Heart left ventricle (tissue), 16 donors: ENCODE measurements around the gene KLHDC7B. TPM values are rescaled to one million over a fixed set of nuclear protein-coding genes. Genes with fewer than 3 reads are reported as not detected.
A peak's percentile ranks its signal among the peaks of the same experiment; 100 is the strongest.

Experiments
- ATAC-seq, 4 donors: fragments of 200-7000 bp; cut with Tn5 transposase; one replicate each; pipeline ENCODE4 v1.9.1; 2020 to 2022; ENCODE audit warnings: moderate library complexity in 4 of 4, mild to moderate bottlenecking in 3 of 4, moderate number of reproducible peaks in 1 of 4
- DNase-seq, 5 donors: peaks; one replicate each; pipeline ENCODE4 v3.0.0-alpha.2; 2020
- H3K27ac ChIP-seq, 12 donors: fragments of 200-600 bp; sonication (generic) in 4 of 12; one replicate each; pipeline versions ENCODE4 v1.5.0 to v1.8.0; 2016 to 2022; ENCODE audit warnings: mild to moderate bottlenecking in 2 of 12
- H3K27me3 ChIP-seq, 9 donors: fragments of 200-600 bp; sonication (generic) in 2 of 9; one replicate each; pipeline versions ENCODE4 v1.5.1 to v1.8.0; 2016 to 2022; ENCODE audit warnings: mild to moderate bottlenecking in 3 of 9
- H3K36me3 ChIP-seq, 9 donors: fragments of 200-600 bp; sonication (generic) in 2 of 9; one replicate each; pipeline versions ENCODE4 v1.5.0 to v1.8.0; 2018 to 2022; ENCODE audit warnings: mild to moderate bottlenecking in 2 of 9
- H3K4me1 ChIP-seq, 12 donors: fragments of 200-600 bp; sonication (generic) in 4 of 12; one replicate each; pipeline versions ENCODE4 v1.5.0 to v1.8.0; 2016 to 2022; ENCODE audit warnings: mild to moderate bottlenecking in 3 of 12
- H3K4me3 ChIP-seq, 12 donors: fragments of 200-600 bp; sonication (generic) in 4 of 12; one replicate each; pipeline versions ENCODE4 v1.5.0 to v1.8.0; 2017 to 2022; ENCODE audit warnings: mild to moderate bottlenecking in 9 of 12, moderate library complexity in 4 of 12
- H3K9me3 ChIP-seq, 12 donors: fragments of 200-600 bp; sonication (generic) in 4 of 12; one replicate each; pipeline versions ENCODE4 v1.5.0 to v1.8.0; 2016 to 2022; ENCODE audit warnings: mild to moderate bottlenecking in 1 of 12
- CTCF ChIP-seq, 12 donors: fragments of 200-600 bp; sonication (generic) in 4 of 12; IDR thresholded peaks; one replicate each; pipeline versions ENCODE4 v1.5.0 to v1.8.0; 2018 to 2022; ENCODE audit warnings: antibody characterized with exemption in 12 of 12, mild to moderate bottlenecking in 5 of 12
- POLR2A ChIP-seq, 2 donors: fragments of 450-650 bp; IDR thresholded peaks; one replicate each; pipeline ENCODE4 v1.6.1; 2017; ENCODE audit warnings: antibody characterized with exemption in 2 of 2, mild to moderate bottlenecking in 2 of 2, moderate library complexity in 2 of 2
- WGBS, 4 donors: extraction: QIAGEN DNeasy Blood & Tissue Kit in 2 of 4; methylation state at CpG; one replicate each; pipeline versions ENCODE4 v1.1.5 to v1.1.7; 2013 to 2018; 5-methylcytosine and 5-hydroxymethylcytosine counted together
- intact Hi-C, 10 donors: fragments of 100-400 bp; cut with DNase I; formaldehyde crosslinking; loops; one replicate each; pipeline versions ENCODE4 v1.11.1 to v1.14.2; 2022
- polyA plus RNA-seq, 2 donors: library from polyadenylated mRNA; stranded (reverse); fragments of 200-250 nt; gene quantifications; one replicate each; pipeline ENCODE4 v1.2.3, GENCODE V29; 2013
- total RNA-seq, 9 donors: library from RNA; depleted of rRNA in 2 of 9; stranded (reverse); fragments of >200 nt in 2 of 9; fragmentation: NEBNext Ultra II Directional in 3 of 9; extraction: Animal tissue kit (Norgen Biotek cat#: 25700) in 3 of 9; gene quantifications; one replicate each; pipeline versions ENCODE4 v1.1.0 to v1.2.4, GENCODE V29; 2016 to 2023
- donor health status: ischemic (EF 13 %, LVEDD 7.1; RV severe dilation, severe dysfunction).
- donor health status: healthy with polysubstance abuse.
- donor health status: DM: no; HTN: yes; CAD: no.
- donor health status: DM: no; HTN: no; CAD: no.
- donor health status: ischemic (EF 25% LVEDD 6.9; RV normal size, moderate dysfunction).
- donor health status: ischemic (EF 25% LVEDD 5.7; RV mildly dilated, moderate dysfunction).
- donor health status: healthy.
- donor health status: DM: yes; HTN: yes; CAD: no.
- donor health status: ischemic (EF 35%, LVEDD 5.7; RV mildly dilated, moderate dysfunction).
- donor health status: nonischemic (EF 11% LVEDD 7.7; RV severe dilation, severe dysfunction).
- donor health status: DM: yes; HTN: yes; CAD: no.
- donor health status: PGD.
- donor health status: ischemic (EF 29% LVEDD 5.4; RV normal size, mild dysfunction).
- donor health status: nonischemic (EF 23%, LVEDD 6.1; RV moderate dilation, normal function).

Gene KLHDC7B
- total and polyA plus RNA-seq, 11 donors = 0.08 to 1.3 (median 0.13) TPM; not detected in 6

DNA sequence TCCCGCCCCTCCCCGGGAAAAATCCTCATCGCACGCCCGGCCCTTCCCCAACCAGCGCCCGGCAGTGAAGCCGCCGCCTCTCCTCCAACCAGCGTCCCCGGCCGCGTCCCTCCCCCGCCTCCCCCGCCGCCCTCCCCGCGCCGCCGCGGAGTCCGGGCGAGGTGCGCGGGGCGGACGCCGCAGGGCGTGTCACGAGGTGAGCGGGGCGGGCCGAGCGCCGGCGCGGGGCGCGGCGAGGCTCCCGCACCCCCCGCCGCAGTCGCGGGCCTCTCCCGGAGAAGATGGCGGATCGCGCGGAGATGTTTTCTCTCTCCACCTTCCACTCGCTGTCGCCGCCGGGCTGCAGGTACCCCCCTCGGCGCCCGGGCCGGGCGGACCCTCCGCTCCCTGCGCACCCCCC lies 54.8 kb downstream of the KLHDC7B start, which contains the start of gene MAPK8IP2:
TSS of gene MAPK8IP2 (plus strand) at position 256 of the 400 bp plus-strand sequence. CDS start at position 282, 26 bp downstream.
- Histone ChIP-seq H3K27ac (no peak within 1 kb of the TSS), H3K27me3 (peaks cover 17 to 71% (median 55%) of the 10 kb centered on the region in 9 donors), H3K36me3 (no peaks in the 10 kb centered on the region), H3K4me3 (peak within 1 kb of the TSS in 11 of 12 donors; percentile 11 to 55 (median 46)), H3K9me3 (no peaks in the 10 kb centered on the region), H3K4me1 (peaks cover 0 to 26% (median 0%) of the 10 kb centered on the region in 12 donors)
- ATAC-seq = no peak
- 0 to 1% (median 0%) methylated on average over 5 to 61 of the region's 61 CpGs; no CpG with 5 or more reads in 1 of the 4 donors for WGBS, 4 donors
- intact Hi-C loops = no loop called here
- no peak for TF ChIP-seq POLR2A (IDR thresholded peaks at IDR 0.05)
- no peak for TF ChIP-seq CTCF (IDR thresholded peaks at IDR 0.05)
- no peak for DNase-seq

Other genes with a start within 250 kb of the KLHDC7B start
- gene PLXNB2, start 238.3 kb upstream of the KLHDC7B start, total RNA-seq = 100 to 1,000 TPM in 2 of 9 donors, 10 to 100 TPM in 7; 44.4 to 139 (median 57.9) TPM
- 10 to 100 TPM; 35.1 to 40.3 TPM for gene PLXNB2, start 238.3 kb upstream of the KLHDC7B start, polyA plus RNA-seq
- gene DENND6B, start 218.9 kb upstream of the KLHDC7B start, total RNA-seq = 1 to 10 TPM; 1.0 to 3.2 (median 2.0) TPM
- 1 to 10 TPM; 1.0 to 1.3 TPM for gene DENND6B, start 218.9 kb upstream of the KLHDC7B start, polyA plus RNA-seq
- 10 to 100 TPM; 31.6 to 68.1 (median 41.5) TPM for gene PPP6R2, start 202.6 kb upstream of the KLHDC7B start, total RNA-seq
- 10 to 100 TPM; 29.6 to 42.4 TPM for gene PPP6R2, start 202.6 kb upstream of the KLHDC7B start, polyA plus RNA-seq
- 10 to 100 TPM; 44.9 to 91.8 (median 63.2) TPM for gene SBF1, start 70.9 kb upstream of the KLHDC7B start, total RNA-seq
- gene SBF1, start 70.9 kb upstream of the KLHDC7B start, polyA plus RNA-seq = 10 to 100 TPM; 38.2 to 63.8 TPM
- gene ADM2, start 64.4 kb upstream of the KLHDC7B start, total RNA-seq = under 1 TPM in 3 of 9 donors, not detected in 6; 0.04 to 0.67 (median 0.19) TPM
- under 1 TPM in 1 of 2 donors, not detected in 1; 0.22 TPM for gene ADM2, start 64.4 kb upstream of the KLHDC7B start, polyA plus RNA-seq
- not detected for gene MIOX, start 59.0 kb upstream of the KLHDC7B start, total RNA-seq
- gene MIOX, start 59.0 kb upstream of the KLHDC7B start, polyA plus RNA-seq = not detected
- 10 to 100 TPM; 20.9 to 46.5 (median 32.1) TPM for gene LMF2, start 38.2 kb upstream of the KLHDC7B start, total RNA-seq
- gene LMF2, start 38.2 kb upstream of the KLHDC7B start, polyA plus RNA-seq = 10 to 100 TPM; 22.6 to 34.8 TPM
- 10 to 100 TPM; 24.7 to 34.5 (median 27.9) TPM for gene NCAPH2, start 37.7 kb upstream of the KLHDC7B start, total RNA-seq
- 10 to 100 TPM; 33.9 to 43.3 TPM for gene NCAPH2, start 37.7 kb upstream of the KLHDC7B start, polyA plus RNA-seq
- gene SCO2, start 20.3 kb upstream of the KLHDC7B start, total RNA-seq = 1 to 10 TPM in 2 of 9 donors, under 1 TPM in 2, not detected in 5; 0.67 to 2.6 (median 0.94) TPM
- gene SCO2, start 20.3 kb upstream of the KLHDC7B start, polyA plus RNA-seq = 1 to 10 TPM in 1 of 2 donors, not detected in 1; 2.0 TPM
- 100 to 1,000 TPM in 1 of 9 donors, 10 to 100 TPM in 6, 1 to 10 TPM in 2; 8.3 to 198 (median 21.7) TPM for gene TYMP, start 15.9 kb upstream of the KLHDC7B start, total RNA-seq
- gene TYMP, start 15.9 kb upstream of the KLHDC7B start, polyA plus RNA-seq = 10 to 100 TPM; 11.8 to 45.1 TPM
- not detected for gene SYCE3, start 17.0 kb downstream of the KLHDC7B start, total RNA-seq
- gene SYCE3, start 17.0 kb downstream of the KLHDC7B start, polyA plus RNA-seq = not detected
- gene CPT1B, start 32.5 kb downstream of the KLHDC7B start, total RNA-seq = 100 to 1,000 TPM; 115 to 467 (median 306) TPM
- gene CPT1B, start 32.5 kb downstream of the KLHDC7B start, polyA plus RNA-seq = 100 to 1,000 TPM in 1 of 2 donors, 10 to 100 TPM in 1; 51.4 to 267 TPM
- 10 to 100 TPM; 23.3 to 54.6 (median 35.6) TPM for gene CHKB, start 37.0 kb downstream of the KLHDC7B start, total RNA-seq
- 10 to 100 TPM; 16.7 to 77.1 TPM for gene CHKB, start 37.0 kb downstream of the KLHDC7B start, polyA plus RNA-seq
- under 1 TPM; 0.09 to 0.79 (median 0.25) TPM for gene MAPK8IP2, start 54.9 kb downstream of the KLHDC7B start, total RNA-seq
- under 1 TPM; 0.23 to 0.35 TPM for gene MAPK8IP2, start 54.9 kb downstream of the KLHDC7B start, polyA plus RNA-seq
- gene ARSA, start 82.3 kb downstream of the KLHDC7B start, total RNA-seq = 10 to 100 TPM; 19.1 to 40.5 (median 27.2) TPM
- gene ARSA, start 82.3 kb downstream of the KLHDC7B start, polyA plus RNA-seq = 10 to 100 TPM; 16.7 to 25.0 TPM
- gene SHANK3, start 126.9 kb downstream of the KLHDC7B start, total RNA-seq = 10 to 100 TPM; 11.3 to 36.0 (median 21.9) TPM
- 10 to 100 TPM; 14.9 to 23.2 TPM for gene SHANK3, start 126.9 kb downstream of the KLHDC7B start, polyA plus RNA-seq
- gene ACR, start 192.3 kb downstream of the KLHDC7B start, total RNA-seq = 1 to 10 TPM in 2 of 9 donors, under 1 TPM in 5, not detected in 2; 0.35 to 1.2 (median 0.50) TPM
- gene ACR, start 192.3 kb downstream of the KLHDC7B start, polyA plus RNA-seq = under 1 TPM; 0.12 to 0.53 TPM
- gene RABL2B, start 237.7 kb downstream of the KLHDC7B start, total RNA-seq = 10 to 100 TPM in 1 of 9 donors, 1 to 10 TPM in 8; 3.8 to 12.7 (median 6.4) TPM
- 1 to 10 TPM; 6.7 to 9.1 TPM for gene RABL2B, start 237.7 kb downstream of the KLHDC7B start, polyA plus RNA-seq